ENCODE measurements around the gene PCLO.

DNA sequence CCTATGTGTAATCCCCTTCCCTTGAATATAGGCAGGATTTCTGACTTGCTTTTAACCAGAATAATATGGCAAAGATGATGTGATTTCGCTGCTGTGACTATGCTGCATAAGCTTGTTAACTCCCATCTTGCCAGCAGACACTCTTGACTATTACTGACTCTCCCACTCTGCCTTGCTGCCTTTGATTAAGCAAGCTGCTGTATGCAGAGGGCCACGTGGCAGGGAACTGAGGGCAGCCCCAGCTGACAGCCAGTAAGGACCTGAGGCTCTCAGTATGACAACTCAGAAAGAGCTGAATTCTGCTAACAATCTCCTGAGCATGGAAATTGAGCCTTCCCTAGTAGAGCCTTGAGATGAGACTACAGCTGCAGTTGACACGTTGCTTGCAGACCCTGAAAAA lies 439.7 kb downstream of the PCLO start:
- TF ChIP-seq, protein P1, sequence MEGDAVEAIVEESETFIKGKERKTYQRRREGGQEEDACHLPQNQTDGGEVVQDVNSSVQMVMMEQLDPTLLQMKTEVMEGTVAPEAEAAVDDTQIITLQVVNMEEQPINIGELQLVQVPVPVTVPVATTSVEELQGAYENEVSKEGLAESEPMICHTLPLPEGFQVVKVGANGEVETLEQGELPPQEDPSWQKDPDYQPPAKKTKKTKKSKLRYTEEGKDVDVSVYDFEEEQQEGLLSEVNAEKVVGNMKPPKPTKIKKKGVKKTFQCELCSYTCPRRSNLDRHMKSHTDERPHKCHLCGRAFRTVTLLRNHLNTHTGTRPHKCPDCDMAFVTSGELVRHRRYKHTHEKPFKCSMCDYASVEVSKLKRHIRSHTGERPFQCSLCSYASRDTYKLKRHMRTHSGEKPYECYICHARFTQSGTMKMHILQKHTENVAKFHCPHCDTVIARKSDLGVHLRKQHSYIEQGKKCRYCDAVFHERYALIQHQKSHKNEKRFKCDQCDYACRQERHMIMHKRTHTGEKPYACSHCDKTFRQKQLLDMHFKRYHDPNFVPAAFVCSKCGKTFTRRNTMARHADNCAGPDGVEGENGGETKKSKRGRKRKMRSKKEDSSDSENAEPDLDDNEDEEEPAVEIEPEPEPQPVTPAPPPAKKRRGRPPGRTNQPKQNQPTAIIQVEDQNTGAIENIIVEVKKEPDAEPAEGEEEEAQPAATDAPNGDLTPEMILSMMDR (conservative IDR thresholded peaks at IDR 0.05 in 1 of 2, IDR thresholded peaks at IDR 0.05 in 1 of 2; ENCODE audit: extremely low read depth in 1 of 2, insufficient read depth in 1 of 2, low read depth in 1 of 2, low read length in 2 of 2): no peak
- TF ChIP-seq EZH2 (IDR thresholded peaks at IDR 0.05; ENCODE audit: borderline replicate concordance, low read length): no peak

Measured in mammary epithelial cell (primary cell).